Embryonic facial prominence (tissue), 1 donor: ENCODE measurements around the gene ADPRHL1.

Source experiments
- DNase-seq: peaks from one replicate; pipeline ENCODE4 v3.0.0-alpha.2; 2016; ENCODE audit errors: extremely low spot score

The ADPRHL1 gene

GRCh38 chr13:113417008-113417751 is 36.1 kb downstream of the ADPRHL1 start:
- DNase-seq, result no peak

- no peak for DNase-seq
Measured at GRCh38 chr13:113415825-113416224, 37.5 kb downstream of the ADPRHL1 start.

GRCh38 chr13:113415032-113415431 is 38.3 kb downstream of the ADPRHL1 start:
- no peak for DNase-seq

- no peak for DNase-seq
Measured at GRCh38 chr13:113414335-113414734, 39.0 kb downstream of the ADPRHL1 start.

- DNase-seq, result no peak
Measured at GRCh38 chr13:113413898-113414282, 39.4 kb downstream of the ADPRHL1 start.

- DNase-seq, result no peak
Measured at GRCh38 chr13:113413178-113413897, 40.0 kb downstream of the ADPRHL1 start.

- no peak for DNase-seq
Measured at GRCh38 chr13:113412440-113412839, 40.8 kb downstream of the ADPRHL1 start.

- DNase-seq, result no peak
Measured at GRCh38 chr13:113411216-113412023, 41.9 kb downstream of the ADPRHL1 start.

- DNase-seq, result no peak
Measured at GRCh38 chr13:113410472-113411201, 42.7 kb downstream of the ADPRHL1 start.

- no peak for DNase-seq
Measured at GRCh38 chr13:113408562-113408961, 44.7 kb downstream of the ADPRHL1 start.

- DNase-seq, result no peak
Measured at GRCh38 chr13:113407531-113408393, 45.5 kb downstream of the ADPRHL1 start.

GRCh38 chr13:113407103-113407530 is 46.2 kb downstream of the ADPRHL1 start:
- no peak for DNase-seq

- no peak for DNase-seq
Measured at GRCh38 chr13:113406321-113407102, 46.8 kb downstream of the ADPRHL1 start.

GRCh38 chr13:113405481-113406300 is 47.6 kb downstream of the ADPRHL1 start:
- no peak for DNase-seq

- no peak for DNase-seq
Measured at GRCh38 chr13:113404723-113405471, 48.4 kb downstream of the ADPRHL1 start.

GRCh38 chr13:113404366-113404722 is 48.9 kb downstream of the ADPRHL1 start:
- DNase-seq, result no peak

- DNase-seq, result no peak
Measured at GRCh38 chr13:113403255-113404104, 49.8 kb downstream of the ADPRHL1 start.
